HepG2 (cell line): ENCODE data around the gene TCERG1L. TPM values are rescaled to one million over a fixed set of nuclear protein-coding genes. Genes with fewer than 3 reads are reported as not detected.

ENCODE experiments used
- ATAC-seq: fragments of 200-7000 bp; cut with Tn5 transposase; 3 replicates; pipeline ENCODE4 v1.9.1; 2020; ENCODE audit warnings: mild to moderate bottlenecking, moderate library complexity
- BruUV-seq: library from RNA; stranded (reverse); fragments of 400-500 nt; replicated peaks from 2 replicates; lab custom pipeline; 2021; lab: Mats Ljungman, UMichigan
- CTCF ChIA-PET: fragments of 300-600 bp; formaldehyde crosslinking; extraction: SDS; loops from one replicate; lab custom pipeline; 2021; ENCODE audit warnings: low total read pairs, inconsistent platforms, low intra/inter-chr PET ratio; lab: Yijun Ruan, JAX
- POLR2A ChIA-PET: fragments of 350-600 bp; sonication (Branson Sonifier 250); formaldehyde crosslinking; loops from one replicate; lab custom pipeline; 2020; ENCODE audit warnings: antibody characterized with exemption, inconsistent platforms; lab: Yijun Ruan, JAX
- DNase-seq: peaks from one replicate; pipeline ENCODE4 v3.0.0-alpha.2; 2015; ENCODE audit warnings: low spot score
- FAIRE-seq: peaks from 3 replicates; lab custom pipeline; 2011; peaks lifted over from hg19 to GRCh38; lab: Jason Lieb, UNC
- H2AFZ ChIP-seq: one replicate; pipeline ENCODE4 v1.6.1; 2011; ENCODE audit warnings: low read length, inconsistent platforms
- H3K27ac ChIP-seq: fragments of 300-600 bp; 3 replicates; pipeline ENCODE4 v1.8.0; 2011; ENCODE audit warnings: mixed run types, mild to moderate bottlenecking, mixed read lengths, low read length, inconsistent platforms; ENCODE audit not compliant: insufficient read depth; ENCODE audit errors: extremely low read length
- H3K27me3 ChIP-seq, 2 experiments: fragments of 200-600 bp in 1 of 2; 2 replicates in 1 of 2; 3 replicates in 1 of 2; pipeline versions ENCODE4 v1.6.0 to v1.8.0; 2011; ENCODE audit warnings: low read length in 2 of 2, mild to moderate bottlenecking in 2 of 2, moderate library complexity in 2 of 2, inconsistent platforms in 1 of 2; ENCODE audit not compliant: insufficient read depth in 2 of 2, control insufficient read depth in 1 of 2
- H3K36me3 ChIP-seq, 2 experiments: fragments of 200-600 bp in 1 of 2; replicated peaks in 1 of 2; 2 replicates in 1 of 2; 3 replicates in 1 of 2; pipeline versions ENCODE4 v1.5.1 to v1.8.0; 2011; ENCODE audit warnings: low read length in 2 of 2, inconsistent platforms in 1 of 2; ENCODE audit not compliant: insufficient read depth in 2 of 2, control insufficient read depth in 1 of 2
- H3K4me1 ChIP-seq: 2 replicates; pipeline ENCODE4 v1.5.1; 2012; ENCODE audit warnings: low read length, inconsistent platforms; ENCODE audit not compliant: insufficient read depth
- H3K4me2 ChIP-seq: 2 replicates; pipeline ENCODE4 v1.6.0; 2011; ENCODE audit warnings: low read depth, low read length, inconsistent platforms
- H3K4me3 ChIP-seq, 3 experiments: fragments of 200-600 bp in 1 of 3; sonication (generic), shearing (Covaris generic) in 1 of 3; replicated peaks in 1 of 3; 2 replicates each; pipeline ENCODE4 v1.5.1; 2011 to 2016; ENCODE audit warnings: low read length in 3 of 3, inconsistent platforms in 2 of 3, low read depth in 2 of 3, mild to moderate bottlenecking in 2 of 3, control low read depth in 1 of 3, mixed read lengths in 1 of 3; ENCODE audit not compliant: insufficient read depth in 1 of 3
- H3K79me2 ChIP-seq: one replicate; pipeline ENCODE4 v1.6.1; 2011; ENCODE audit warnings: low read length, inconsistent platforms; ENCODE audit not compliant: insufficient read depth
- H3K9ac ChIP-seq: 2 replicates; pipeline ENCODE4 v1.6.0; 2011; ENCODE audit warnings: mild to moderate bottlenecking, low read depth, low read length, inconsistent platforms; ENCODE audit not compliant: insufficient read depth
- H3K9me3 ChIP-seq: 2 replicates; pipeline ENCODE4 v1.5.1; 2012; ENCODE audit warnings: mild to moderate bottlenecking, low read length
- H4K20me1 ChIP-seq: 2 replicates; pipeline ENCODE4 v1.6.0; 2011; ENCODE audit warnings: inconsistent platforms, mild to moderate bottlenecking, low read length, moderate library complexity; ENCODE audit not compliant: insufficient read depth
- FOSL2 ChIP-seq: sonication (generic); formaldehyde crosslinking; IDR thresholded peaks from 2 replicates; pipeline ENCODE4 v1.4.0; 2020; ENCODE audit warnings: missing genetic modification reagents
- FOXP4 ChIP-seq: sonication (generic); formaldehyde crosslinking; IDR thresholded peaks from 2 replicates; pipeline ENCODE4 v1.4.0; 2020; ENCODE audit warnings: missing genetic modification reagents
- KLF12 ChIP-seq: sonication (generic); formaldehyde crosslinking; IDR thresholded peaks from 2 replicates; pipeline ENCODE4 v1.4.0; 2020; ENCODE audit warnings: missing genetic modification reagents, borderline replicate concordance
- NCOR1 ChIP-seq: fragments of 200-600 bp; sonication (generic); IDR thresholded peaks from 2 replicates; pipeline ENCODE4 v1.7.0; 2017; ENCODE audit warnings: antibody characterized with exemption, low read length, borderline replicate concordance
- POLR2G ChIP-seq: fragments of 200-400 bp; formaldehyde crosslinking; IDR thresholded peaks from 2 replicates; pipeline ENCODE4 v1.6.1; 2018; ENCODE audit warnings: mild to moderate bottlenecking, low read depth, low read length, moderate library complexity
- SOX5 ChIP-seq: IDR thresholded peaks from 2 replicates; pipeline ENCODE4 v1.6.1; 2016; ENCODE audit warnings: borderline replicate concordance
- TFAP4 ChIP-seq: sonication (generic); IDR thresholded peaks from 2 replicates; pipeline ENCODE4 v1.6.1; 2016; ENCODE audit warnings: low read depth, borderline replicate concordance
- ZBTB10 ChIP-seq: sonication (generic); formaldehyde crosslinking; IDR thresholded peaks from 2 replicates; pipeline ENCODE4 v1.4.0; 2020; ENCODE audit warnings: missing genetic modification reagents, borderline replicate concordance
- ZNF430 ChIP-seq: sonication (generic); formaldehyde crosslinking; IDR thresholded peaks from 2 replicates; pipeline ENCODE4 v1.9.0; 2021; ENCODE audit warnings: mild to moderate bottlenecking, missing genetic modification reagents
- ZNF644 ChIP-seq: IDR thresholded peaks from 2 replicates; pipeline ENCODE4 v1.6.1; 2016; ENCODE audit warnings: low read depth
- ZNF768 ChIP-seq: sonication (generic); formaldehyde crosslinking; IDR thresholded peaks from 2 replicates; pipeline ENCODE4 v1.4.0; 2020; ENCODE audit warnings: missing genetic modification reagents
- WGBS: methylation state at CpG from one replicate; pipeline ENCODE4 v1.1.6; 2017; ENCODE audit warnings: low lambda C conversion rate; 5-methylcytosine and 5-hydroxymethylcytosine counted together
- in situ Hi-C: cut with HindIII; loops from 2 replicates; pipeline ENCODE4 v1.10.0; 2017; ENCODE audit warnings: low pct_unique_long_range_greater_than_20kb; ENCODE audit not compliant: extremely low pct_ligation_motif_present
- intact Hi-C: fragments of 100-400 bp; cut with micrococcal nuclease; formaldehyde crosslinking; loops from one replicate; pipeline ENCODE4 v1.10.0; 2022; ENCODE audit not compliant: unreplicated experiment
- polyA plus RNA-seq, 8 experiments: library from polyadenylated mRNA; depleted of rRNA in 3 of 8; stranded (reverse) in 7 of 8; unstranded in 1 of 8; fragments of >200 nt; fragmentation: Illumina TruSeq in 4 of 8; extraction: Trizol in 4 of 8; gene quantifications; 2 replicates each; pipeline versions ENCODE4 v1.2.1 to v1.2.3, GENCODE V29; 2011 to 2016; ENCODE audit warnings: low read depth in 4 of 8, missing spikeins in 1 of 8, mixed read lengths in 1 of 8; ENCODE audit not compliant: insufficient read depth in 1 of 8
- total RNA-seq, 5 experiments: library from RNA; depleted of rRNA; stranded (reverse); fragments of >200 nt; fragmentation: Illumina TruSeq; extraction: Trizol; gene quantifications; 2 replicates each; pipeline ENCODE4 v1.2.3, GENCODE V29; 2016; ENCODE audit warnings: low read depth in 1 of 5
- TF ChIP-seq, protein P1 (sequence below): sonication (generic); formaldehyde crosslinking; IDR thresholded peaks from 2 replicates; pipeline ENCODE4 v1.4.0; 2020; ENCODE audit warnings: mild to moderate bottlenecking, missing genetic modification reagents

Gene TCERG1L
- total and polyA plus RNA-seq, 2 of the 13 experiments (the other 11 are each of a cell fraction or from before 2014, with no cell fraction given) = not detected

DNA sequence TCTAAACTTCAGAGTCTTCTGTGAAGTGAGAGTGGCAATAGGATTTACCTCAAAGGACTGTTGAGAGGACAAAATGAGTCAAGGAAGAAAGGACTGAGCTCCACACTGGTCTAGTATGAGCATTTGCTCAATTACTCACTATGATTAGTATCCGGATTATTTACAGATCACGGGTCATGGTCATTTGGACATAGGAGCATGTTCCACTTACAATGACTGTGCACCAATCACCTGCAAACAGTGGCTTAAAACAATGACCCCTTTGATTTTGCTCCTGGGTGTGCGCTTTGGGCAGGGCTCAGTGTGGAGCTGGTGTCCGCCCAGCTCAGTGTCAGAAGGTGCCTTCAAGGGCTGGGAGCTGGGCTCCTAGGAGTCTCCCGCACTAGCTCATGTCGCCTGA is 225.4 kb downstream of the TCERG1L start:
- no peak overlapping the region for H3K27ac ChIP-seq
- FAIRE-seq (no peak), ATAC-seq (peak; percentile 87), DNase-seq (peak; percentile 88)
- H2AFZ ChIP-seq = no peak overlapping the region
- in situ Hi-C loops = no loop called here
- ChIA-PET CTCF (no interaction called here), POLR2A (interaction anchor here (1.0 kb wide), 1 partner anchor 8 kb away, joined by 3 read pairs; no protein-coding TSS in a partner anchor)
- H3K79me2 ChIP-seq = no peaks in the 10 kb centered on the region
- no peak overlapping the region for H3K4me3 ChIP-seq
- intact Hi-C loops = no loop called here
- WGBS = 0% methylated on average over 2 of the region's 6 CpGs
- H3K9ac ChIP-seq = no peak overlapping the region
- peaks cover 20% of the 10 kb centered on the region for H3K4me1 ChIP-seq
- no peaks in the 10 kb centered on the region for H3K9me3 ChIP-seq
- peaks cover 2 to 41% of the 10 kb centered on the region in 2 experiments; a peak in 4 of 5 replicates for H3K27me3 ChIP-seq
- no peaks in the 10 kb centered on the region for H3K36me3 ChIP-seq
- BruUV-seq = no TSS peak
- H3K4me2 ChIP-seq = peak overlapping the region; percentile 5; the same call in 1 of the 2 replicates
- H4K20me1 ChIP-seq = no peaks in the 10 kb centered on the region; the same call in 1 of the 2 replicates
- TF ChIP-seq TFAP4 (peak; percentile 43; the same call in 1 of the 2 replicates), NCOR1 (0 out of 2 replicates have a peak, but pooled peaks have one; percentile 47), KLF12 (CRISPR knock-in tag) (no peak), FOXP4 (CRISPR knock-in tag) (no peak), POLR2G (0 out of 2 replicates have a peak, but pooled peaks have one; percentile 19), ZBTB10 (no peak), ZNF430 (CRISPR knock-in tag) (no peak), ZNF768 (CRISPR knock-in tag) (no peak), ZNF644 (CRISPR knock-in tag) (no peak), SOX5 (peak; percentile 67; the same call in 1 of the 2 replicates), FOSL2 (CRISPR knock-in tag) (peak; percentile 79)
- TF ChIP-seq, protein P1, sequence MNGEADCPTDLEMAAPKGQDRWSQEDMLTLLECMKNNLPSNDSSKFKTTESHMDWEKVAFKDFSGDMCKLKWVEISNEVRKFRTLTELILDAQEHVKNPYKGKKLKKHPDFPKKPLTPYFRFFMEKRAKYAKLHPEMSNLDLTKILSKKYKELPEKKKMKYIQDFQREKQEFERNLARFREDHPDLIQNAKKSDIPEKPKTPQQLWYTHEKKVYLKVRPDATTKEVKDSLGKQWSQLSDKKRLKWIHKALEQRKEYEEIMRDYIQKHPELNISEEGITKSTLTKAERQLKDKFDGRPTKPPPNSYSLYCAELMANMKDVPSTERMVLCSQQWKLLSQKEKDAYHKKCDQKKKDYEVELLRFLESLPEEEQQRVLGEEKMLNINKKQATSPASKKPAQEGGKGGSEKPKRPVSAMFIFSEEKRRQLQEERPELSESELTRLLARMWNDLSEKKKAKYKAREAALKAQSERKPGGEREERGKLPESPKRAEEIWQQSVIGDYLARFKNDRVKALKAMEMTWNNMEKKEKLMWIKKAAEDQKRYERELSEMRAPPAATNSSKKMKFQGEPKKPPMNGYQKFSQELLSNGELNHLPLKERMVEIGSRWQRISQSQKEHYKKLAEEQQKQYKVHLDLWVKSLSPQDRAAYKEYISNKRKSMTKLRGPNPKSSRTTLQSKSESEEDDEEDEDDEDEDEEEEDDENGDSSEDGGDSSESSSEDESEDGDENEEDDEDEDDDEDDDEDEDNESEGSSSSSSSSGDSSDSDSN (CRISPR knock-in tag) = 0 out of 2 replicates have a peak, but pooled peaks have one; percentile 27
